Measurements from ENCODE around the gene BCR. TPM values are rescaled to one million over a fixed set of nuclear protein-coding genes. Genes with fewer than 3 reads are reported as not detected.
A peak's percentile ranks its signal among the peaks of the same experiment; 100 is the strongest.

BCR gene
- total and polyA plus RNA-seq, 2 of the 13 experiments (the other 11 are each of a cell fraction or from before 2014, with no cell fraction given) = 19.9 to 33.6 TPM

DNA sequence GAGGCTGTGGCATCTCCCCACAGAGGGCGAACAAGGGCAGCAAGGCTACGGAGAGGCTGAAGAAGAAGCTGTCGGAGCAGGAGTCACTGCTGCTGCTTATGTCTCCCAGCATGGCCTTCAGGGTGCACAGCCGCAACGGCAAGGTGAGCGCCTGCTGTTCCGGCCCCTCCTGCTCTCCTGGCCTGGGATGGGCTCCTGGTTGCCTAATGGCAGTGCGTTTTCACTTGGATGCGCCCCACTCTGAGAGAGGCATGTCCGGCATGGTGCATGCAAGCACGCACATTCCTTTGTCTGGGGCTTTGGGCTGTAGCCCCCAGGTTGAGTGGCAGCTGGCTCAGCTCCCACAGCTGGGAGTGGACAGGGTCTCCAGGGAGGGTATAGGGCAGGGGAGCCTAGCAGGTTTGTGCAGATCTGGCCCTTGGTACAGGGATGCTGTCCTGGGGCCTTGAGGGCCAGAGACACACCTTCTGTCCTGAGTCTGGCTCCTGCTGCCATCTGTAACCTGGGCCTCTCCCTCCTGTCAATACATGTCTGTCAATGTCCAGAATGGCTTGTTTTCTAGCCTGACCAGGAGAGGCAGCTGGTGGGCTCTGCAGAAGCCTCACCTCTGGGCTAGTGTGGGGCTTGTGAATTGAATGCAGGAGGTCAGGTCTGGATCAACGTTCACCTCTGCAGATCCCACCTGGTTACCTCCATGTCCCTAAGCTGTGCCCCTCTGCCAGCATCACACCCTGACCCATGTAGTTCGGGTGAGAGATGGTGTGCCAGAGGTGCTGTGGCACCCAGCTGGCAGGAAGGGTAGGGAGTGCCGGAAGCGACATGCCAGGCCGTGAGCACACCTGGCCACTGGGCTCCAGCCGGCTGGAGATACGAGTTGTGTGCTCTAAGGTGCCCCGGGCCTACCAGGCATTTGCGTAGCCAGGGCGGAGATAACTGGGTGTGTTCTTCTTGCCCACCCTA lies 107.1 kb downstream of the BCR start:
- TF ChIP-seq, protein P1, sequence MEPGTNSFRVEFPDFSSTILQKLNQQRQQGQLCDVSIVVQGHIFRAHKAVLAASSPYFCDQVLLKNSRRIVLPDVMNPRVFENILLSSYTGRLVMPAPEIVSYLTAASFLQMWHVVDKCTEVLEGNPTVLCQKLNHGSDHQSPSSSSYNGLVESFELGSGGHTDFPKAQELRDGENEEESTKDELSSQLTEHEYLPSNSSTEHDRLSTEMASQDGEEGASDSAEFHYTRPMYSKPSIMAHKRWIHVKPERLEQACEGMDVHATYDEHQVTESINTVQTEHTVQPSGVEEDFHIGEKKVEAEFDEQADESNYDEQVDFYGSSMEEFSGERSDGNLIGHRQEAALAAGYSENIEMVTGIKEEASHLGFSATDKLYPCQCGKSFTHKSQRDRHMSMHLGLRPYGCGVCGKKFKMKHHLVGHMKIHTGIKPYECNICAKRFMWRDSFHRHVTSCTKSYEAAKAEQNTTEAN (CRISPR knock-in tag; conservative IDR thresholded peaks at IDR 0.05) = no peak
- TF ChIP-seq AFF4 (CRISPR knock-in tag; IDR thresholded peaks at IDR 0.05) (no peak), ZFP1 (CRISPR knock-in tag; IDR thresholded peaks at IDR 0.05) (no peak), FOXK1 (CRISPR knock-in tag; IDR thresholded peaks at IDR 0.05; ENCODE audit: borderline replicate concordance, low read depth) (no peak), GABPA (IDR thresholded peaks at IDR 0.05; ENCODE audit: low read depth, low read length) (no peak), GABPA (CRISPR knock-in tag; IDR thresholded peaks at IDR 0.05; ENCODE audit: low read depth) (no peak), AGO2 (optimal IDR thresholded peaks at IDR 0.05; ENCODE audit: low read depth, low read length) (peak; percentile 43), RERE (CRISPR knock-in tag; IDR thresholded peaks at IDR 0.05; ENCODE audit: low read depth) (no peak)
- ATAC-seq = no peak
- Histone ChIP-seq H3K9me3 (ENCODE audit: low read length) (no peaks in the 10 kb centered on the region), H3K27ac (ENCODE audit: extremely low read length, insufficient read depth, low read length) (no peak overlapping the region), H2AFZ (ENCODE audit: low read length) (no peak overlapping the region), H3K4me1 (ENCODE audit: insufficient read depth, low read length) (peaks cover 59% of the 10 kb centered on the region), H3K4me3 (replicated peaks in 1 of 3; ENCODE audit: insufficient read depth in 1 of 3, low read depth in 2 of 3, low read length in 3 of 3) (no peak overlapping the region), H3K36me3 (replicated peaks in 1 of 2; ENCODE audit: control insufficient read depth in 1 of 2, insufficient read depth in 2 of 2, low read length in 2 of 2) (peaks cover 6 to 72% of the 10 kb centered on the region in 2 experiments; a peak in 4 of 5 replicates), H3K79me2 (ENCODE audit: insufficient read depth, low read length) (no peaks in the 10 kb centered on the region), H3K9ac (ENCODE audit: insufficient read depth, low read depth, low read length) (no peak overlapping the region), H4K20me1 (ENCODE audit: insufficient read depth, low read length) (no peaks in the 10 kb centered on the region), H3K4me2 (ENCODE audit: low read depth, low read length) (no peak overlapping the region), H3K27me3 (ENCODE audit: control insufficient read depth in 1 of 2, insufficient read depth in 2 of 2, low read length in 2 of 2) (no peaks in the 10 kb centered on the region)
- no peak for DNase-seq (ENCODE audit: low spot score)
- no peak for FAIRE-seq
- WGBS (ENCODE audit: low lambda C conversion rate) = 97% methylated on average over 9 of the region's 21 CpGs
- intact Hi-C loops (cut with micrococcal nuclease; ENCODE audit: unreplicated experiment) = no loop called here
- CTCF ChIA-PET (ENCODE audit: low intra/inter-chr PET ratio, low total read pairs) = no interaction called here
- POLR2A ChIA-PET = no interaction called here
- BruUV-seq (replicated peaks) = no TSS peak
- in situ Hi-C loops (cut with HindIII; ENCODE audit: extremely low pct_ligation_motif_present, low pct_unique_long_range_greater_than_20kb) = loop anchor here (25.0 kb wide), 1 partner anchor 325 kb away; no protein-coding TSS in a partner anchor
